GM10248 (cell line): Measurements from ENCODE around the gene EXD3.
"Not testable (repeated sequence)": the region's sequence is repeated elsewhere in the genome, so short reads cannot be mapped to it uniquely, and the experiment has no call there.

ENCODE experiments used
- CTCF ChIA-PET: fragments of 300-600 bp; sonication (Branson Sonifier 250); formaldehyde crosslinking; extraction: SDS; loops from one replicate; lab custom pipeline; 2021; ENCODE audit warnings: antibody characterized with exemption; lab: Yijun Ruan, JAX
- POLR2A ChIA-PET: fragments of 350-650 bp; sonication (Branson Sonifier 250); formaldehyde crosslinking; extraction: SDS; loops from one replicate; lab custom pipeline; 2020; ENCODE audit warnings: antibody characterized with exemption; lab: Yijun Ruan, JAX
- DNase-seq: peaks from one replicate; pipeline ENCODE4 v3.0.0; 2012; ENCODE audit errors: extremely low spot score
- CTCF ChIP-seq: IDR thresholded peaks from 2 replicates; pipeline ENCODE4 v1.5.1; 2012; ENCODE audit warnings: mild to moderate bottlenecking, low read depth; ENCODE audit errors: extremely low read depth, missing control alignments, control extremely low read depth

Gene EXD3

GRCh38 chr9:137336735-137337134 lies 86.2 kb downstream of the EXD3 start:
- CTCF ChIA-PET: no interaction called here
- POLR2A ChIA-PET: no interaction called here
- no peak for DNase-seq
- TF ChIP-seq CTCF: no peak

GRCh38 chr9:137333016-137333671 lies 89.8 kb downstream of the EXD3 start:
- DNase-seq: no peak
- ChIA-PET CTCF (no interaction called here), POLR2A (no interaction called here)
- TF ChIP-seq CTCF: no peak

- POLR2A ChIA-PET: no interaction called here
- no peak for TF ChIP-seq CTCF
- CTCF ChIA-PET: no interaction called here
- DNase-seq: no peak
Measured at GRCh38 chr9:137331929-137332328, 91.0 kb downstream of the EXD3 start.

- no peak for DNase-seq
- CTCF ChIA-PET: no interaction called here
- POLR2A ChIA-PET: no interaction called here
- TF ChIP-seq CTCF: no peak
Measured at GRCh38 chr9:137330689-137331088, 92.3 kb downstream of the EXD3 start.

GRCh38 chr9:137329590-137329989 lies 93.4 kb downstream of the EXD3 start:
- DNase-seq, POLR2A ChIA-PET: not testable (repeated sequence)
- CTCF ChIA-PET: interaction anchor here (1.7 kb wide), 1 partner anchor 47 kb away, joined by 3 read pairs; no protein-coding TSS in a partner anchor

GRCh38 chr9:137327641-137328550 lies 95.1 kb downstream of the EXD3 start:
- POLR2A ChIA-PET, CTCF ChIA-PET, DNase-seq: not testable (repeated sequence)

GRCh38 chr9:137326445-137327065 lies 96.4 kb downstream of the EXD3 start:
- no peak for TF ChIP-seq CTCF
- peak; percentile 29 for DNase-seq
- ChIA-PET POLR2A (interaction anchor here (0.5 to 0.6 kb wide), 2 partner anchors 13 to 1092 kb away, joined by 3 to 7 read pairs; no protein-coding TSS in a partner anchor), CTCF (interaction anchor here (1.0 kb wide), 1 partner anchor 25 kb away, joined by 6 read pairs; the partner anchor contains the start of gene NRARP)
